PFSK-1 (cell line): Measurements from ENCODE around the gene TMPRSS7.

ENCODE experiments used
- FOXP2 ChIP-seq: optimal IDR thresholded peaks from 2 replicates; pipeline ENCODE3; 2011; ENCODE audit warnings: borderline replicate concordance, control low read depth, inconsistent platforms; ENCODE audit not compliant: insufficient read depth; ENCODE audit errors: extremely low read length, extremely low read depth
- POLR2AphosphoS5 ChIP-seq: IDR thresholded peaks from 2 replicates; pipeline ENCODE4 v1.6.1; 2012; ENCODE audit warnings: low read depth, mild to moderate bottlenecking, control low read depth, low read length, moderate library complexity
- SIN3A ChIP-seq: IDR thresholded peaks from 2 replicates; pipeline ENCODE4 v1.6.1; 2012; ENCODE audit warnings: mild to moderate bottlenecking, low read length, moderate library complexity, borderline replicate concordance; ENCODE audit not compliant: insufficient read depth
- TAF1 ChIP-seq: IDR thresholded peaks from 2 replicates; pipeline ENCODE4 v1.6.1; 2012; ENCODE audit warnings: low read length, control low read depth, borderline replicate concordance; ENCODE audit not compliant: insufficient read depth
- TF ChIP-seq, protein P1 (sequence below), 2 experiments: IDR thresholded peaks; 2 replicates each; pipeline versions ENCODE4 v1.6.1 to v1.8.0; 2011 to 2012; ENCODE audit warnings: low read depth in 2 of 2, low read length in 2 of 2, control low read depth in 1 of 2, inconsistent platforms in 1 of 2, mild to moderate bottlenecking in 1 of 2, moderate library complexity in 1 of 2; ENCODE audit not compliant: insufficient read depth in 1 of 2

TMPRSS7 gene

GRCh38 chr3:112116748-112117186 is 82.2 kb downstream of the TMPRSS7 start:
- TF ChIP-seq POLR2AphosphoS5 = no peak
- TF ChIP-seq FOXP2 = no peak
- TF ChIP-seq TAF1 = no peak
- TF ChIP-seq, protein P1, sequence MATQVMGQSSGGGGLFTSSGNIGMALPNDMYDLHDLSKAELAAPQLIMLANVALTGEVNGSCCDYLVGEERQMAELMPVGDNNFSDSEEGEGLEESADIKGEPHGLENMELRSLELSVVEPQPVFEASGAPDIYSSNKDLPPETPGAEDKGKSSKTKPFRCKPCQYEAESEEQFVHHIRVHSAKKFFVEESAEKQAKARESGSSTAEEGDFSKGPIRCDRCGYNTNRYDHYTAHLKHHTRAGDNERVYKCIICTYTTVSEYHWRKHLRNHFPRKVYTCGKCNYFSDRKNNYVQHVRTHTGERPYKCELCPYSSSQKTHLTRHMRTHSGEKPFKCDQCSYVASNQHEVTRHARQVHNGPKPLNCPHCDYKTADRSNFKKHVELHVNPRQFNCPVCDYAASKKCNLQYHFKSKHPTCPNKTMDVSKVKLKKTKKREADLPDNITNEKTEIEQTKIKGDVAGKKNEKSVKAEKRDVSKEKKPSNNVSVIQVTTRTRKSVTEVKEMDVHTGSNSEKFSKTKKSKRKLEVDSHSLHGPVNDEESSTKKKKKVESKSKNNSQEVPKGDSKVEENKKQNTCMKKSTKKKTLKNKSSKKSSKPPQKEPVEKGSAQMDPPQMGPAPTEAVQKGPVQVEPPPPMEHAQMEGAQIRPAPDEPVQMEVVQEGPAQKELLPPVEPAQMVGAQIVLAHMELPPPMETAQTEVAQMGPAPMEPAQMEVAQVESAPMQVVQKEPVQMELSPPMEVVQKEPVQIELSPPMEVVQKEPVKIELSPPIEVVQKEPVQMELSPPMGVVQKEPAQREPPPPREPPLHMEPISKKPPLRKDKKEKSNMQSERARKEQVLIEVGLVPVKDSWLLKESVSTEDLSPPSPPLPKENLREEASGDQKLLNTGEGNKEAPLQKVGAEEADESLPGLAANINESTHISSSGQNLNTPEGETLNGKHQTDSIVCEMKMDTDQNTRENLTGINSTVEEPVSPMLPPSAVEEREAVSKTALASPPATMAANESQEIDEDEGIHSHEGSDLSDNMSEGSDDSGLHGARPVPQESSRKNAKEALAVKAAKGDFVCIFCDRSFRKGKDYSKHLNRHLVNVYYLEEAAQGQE (IDR thresholded peaks at IDR 0.05; ENCODE audit: insufficient read depth in 1 of 2, low read depth in 2 of 2, low read length in 2 of 2) = no peak
- TF ChIP-seq SIN3A = no peak

GRCh38 chr3:112117415-112117814 is 82.9 kb downstream of the TMPRSS7 start:
- TF ChIP-seq FOXP2 = no peak
- TF ChIP-seq TAF1 = no peak
- TF ChIP-seq SIN3A = no peak
- TF ChIP-seq, protein P1 (IDR thresholded peaks at IDR 0.05; ENCODE audit: insufficient read depth in 1 of 2, low read depth in 2 of 2, low read length in 2 of 2) = no peak
- TF ChIP-seq POLR2AphosphoS5 = no peak

- TF ChIP-seq TAF1 (no peak), SIN3A (no peak), FOXP2 (no peak), POLR2AphosphoS5 (no peak)
- TF ChIP-seq, protein P1 (IDR thresholded peaks at IDR 0.05; ENCODE audit: insufficient read depth in 1 of 2, low read depth in 2 of 2, low read length in 2 of 2) = no peak
Observed at GRCh38 chr3:112117841-112118571, 83.5 kb downstream of the TMPRSS7 start.

- TF ChIP-seq FOXP2 (no peak), SIN3A (no peak), POLR2AphosphoS5 (no peak), TAF1 (no peak)
- TF ChIP-seq, protein P1 (IDR thresholded peaks at IDR 0.05; ENCODE audit: insufficient read depth in 1 of 2, low read depth in 2 of 2, low read length in 2 of 2) = no peak
Observed at GRCh38 chr3:112119962-112120836, 85.7 kb downstream of the TMPRSS7 start.
